Trophoblast cell (in vitro differentiated cells and primary cell): ENCODE measurements around the gene ZNF175.
A peak's percentile ranks its signal among the peaks of the same experiment; 100 is the strongest.

Experiments used
- DNase-seq, 2 donors: peaks; one replicate each; pipeline ENCODE4 v3.0.0-alpha.2; 2016
- H2AFZ ChIP-seq: 2 replicates; pipeline ENCODE4 v1.6.1; 2013; ENCODE audit warnings: low read length, moderate library complexity, mild to moderate bottlenecking; ENCODE audit not compliant: insufficient read depth, poor library complexity
- H2AK5ac ChIP-seq: 2 replicates; pipeline ENCODE4 v1.6.1; 2013; ENCODE audit warnings: mild to moderate bottlenecking, low read length
- H2BK120ac ChIP-seq: 2 replicates; pipeline ENCODE4 v1.6.1; 2013; ENCODE audit warnings: low read length, mild to moderate bottlenecking, moderate library complexity; ENCODE audit not compliant: insufficient read depth, poor library complexity
- H2BK12ac ChIP-seq: 2 replicates; pipeline ENCODE4 v1.6.1; 2013; ENCODE audit warnings: mild to moderate bottlenecking, low read length, moderate library complexity
- H2BK5ac ChIP-seq: 2 replicates; pipeline ENCODE4 v1.6.1; 2013; ENCODE audit warnings: low read length, low read depth, moderate library complexity, mild to moderate bottlenecking; ENCODE audit not compliant: poor library complexity
- H3K14ac ChIP-seq: 2 replicates; pipeline ENCODE4 v1.6.1; 2013; ENCODE audit warnings: mild to moderate bottlenecking, low read length
- H3K18ac ChIP-seq: 2 replicates; pipeline ENCODE4 v1.6.1; 2013; ENCODE audit warnings: mild to moderate bottlenecking, low read length
- H3K23ac ChIP-seq: 2 replicates; pipeline ENCODE4 v1.6.1; 2013; ENCODE audit warnings: low read length
- H3K27ac ChIP-seq: 2 replicates; pipeline ENCODE4 v1.5.1; 2013; ENCODE audit warnings: low read depth, mild to moderate bottlenecking, inconsistent platforms, low read length, moderate library complexity
- H3K27me3 ChIP-seq: 2 replicates; pipeline ENCODE4 v1.6.1; 2013; ENCODE audit warnings: inconsistent platforms, mild to moderate bottlenecking, low read length, moderate library complexity; ENCODE audit not compliant: insufficient read depth
- H3K36me3 ChIP-seq, 2 experiments: 1 replicate in 1 of 2; 2 replicates in 1 of 2; pipeline ENCODE4 v1.6.1; 2013; ENCODE audit warnings: low read length in 2 of 2, mild to moderate bottlenecking in 2 of 2, moderate library complexity in 1 of 2; ENCODE audit not compliant: insufficient read depth in 2 of 2, control insufficient read depth in 1 of 2
- H3K4ac ChIP-seq: 2 replicates; pipeline ENCODE4 v1.6.1; 2013; ENCODE audit warnings: low read depth, mild to moderate bottlenecking, low read length, moderate library complexity
- H3K4me1 ChIP-seq, 2 experiments: 1 replicate in 1 of 2; 2 replicates in 1 of 2; pipeline ENCODE4 v1.6.1; 2013; ENCODE audit warnings: low read length in 2 of 2, mild to moderate bottlenecking in 2 of 2, moderate library complexity in 1 of 2; ENCODE audit not compliant: insufficient read depth in 2 of 2, control insufficient read depth in 1 of 2
- H3K4me2 ChIP-seq: 2 replicates; pipeline ENCODE4 v1.6.1; 2013; ENCODE audit warnings: inconsistent platforms, mild to moderate bottlenecking, low read length, moderate library complexity
- H3K4me3 ChIP-seq: 2 replicates; pipeline ENCODE4 v1.5.1; 2013; ENCODE audit warnings: mild to moderate bottlenecking, low read depth, low read length, inconsistent platforms
- H3K79me1 ChIP-seq: one replicate; pipeline ENCODE4 v1.6.1; 2013; ENCODE audit warnings: low read length
- H3K79me2 ChIP-seq: 2 replicates; pipeline ENCODE4 v1.6.1; 2013; ENCODE audit warnings: low read length, mild to moderate bottlenecking; ENCODE audit not compliant: control insufficient read depth, insufficient read depth, poor library complexity
- H3K9ac ChIP-seq: 2 replicates; pipeline ENCODE4 v1.6.1; 2013; ENCODE audit warnings: mild to moderate bottlenecking, low read length
- H3K9me3 ChIP-seq: 2 replicates; pipeline ENCODE4 v1.6.1; 2013; ENCODE audit warnings: low read depth, mild to moderate bottlenecking, control low read depth, inconsistent platforms, low read length; ENCODE audit not compliant: insufficient read depth
- H4K12ac ChIP-seq: 2 replicates; pipeline ENCODE4 v1.6.1; 2013; ENCODE audit warnings: low read depth, mild to moderate bottlenecking, low read length, moderate library complexity
- H4K8ac ChIP-seq: 2 replicates; pipeline ENCODE4 v1.6.1; 2013; ENCODE audit warnings: low read depth, mild to moderate bottlenecking, low read length, moderate library complexity
- H4K91ac ChIP-seq: one replicate; pipeline ENCODE4 v1.6.1; 2013; ENCODE audit warnings: low read depth, mild to moderate bottlenecking, low read length, moderate library complexity
- WGBS: extraction: QIAGEN DNeasy Blood & Tissue Kit; methylation state at CpG from one replicate; pipeline ENCODE4 v1.1.7; 2013; ENCODE audit warnings: missing lambda C conversion rate; ENCODE audit not compliant: insufficient read length, insufficient coverage; ENCODE audit errors: extremely low coverage; 5-methylcytosine and 5-hydroxymethylcytosine counted together

Gene ZNF175

GRCh38 chr19:51551673-51552432, 19.2 kb upstream of the ZNF175 start:
- DNase-seq: no peak
- Histone ChIP-seq H2AK5ac (no peak overlapping the region), H3K4me3 (no peak overlapping the region), H3K4ac (no peak overlapping the region), H2BK5ac (no peak overlapping the region), H3K27ac (no peak overlapping the region), H3K14ac (no peak overlapping the region), H3K79me2 (no peaks in the 10 kb centered on the region), H2BK12ac (no peak overlapping the region), H2AFZ (no peak overlapping the region), H3K18ac (no peak overlapping the region), H3K9me3 (peaks cover 20% of the 10 kb centered on the region), H4K91ac (no peak overlapping the region), H3K79me1 (peaks cover 7% of the 10 kb centered on the region), H2BK120ac (no peak overlapping the region), H3K27me3 (no peaks in the 10 kb centered on the region), H3K4me1 (peaks cover 6 to 8% of the 10 kb centered on the region in 2 experiments), H3K23ac (no peak overlapping the region), H4K8ac (no peak overlapping the region), H3K36me3 (no peaks in the 10 kb centered on the region), H3K4me2 (no peak overlapping the region), H3K9ac (no peak overlapping the region), H4K12ac (no peak overlapping the region)
- WGBS: no CpG with 5 or more reads among the region's 3 CpGs

- H4K91ac ChIP-seq: no peak overlapping the region
- no peak overlapping the region for H2BK12ac ChIP-seq
- H3K79me1 ChIP-seq: peaks cover 3% of the 10 kb centered on the region
- no peaks in the 10 kb centered on the region for H3K36me3 ChIP-seq
- no peak overlapping the region for H3K18ac ChIP-seq
- no peak overlapping the region for H3K9ac ChIP-seq
- no peak for DNase-seq
- H2AK5ac ChIP-seq: no peak overlapping the region
- no peak overlapping the region for H2BK5ac ChIP-seq
- no peak overlapping the region for H2AFZ ChIP-seq
- no peaks in the 10 kb centered on the region for H3K27me3 ChIP-seq
- peaks cover 15% of the 10 kb centered on the region for H3K9me3 ChIP-seq
- H3K4me3 ChIP-seq: no peak overlapping the region
- whole genome bisulfite sequencing: no CpG with 5 or more reads among the region's 1 CpG
- no peak overlapping the region for H3K4me2 ChIP-seq
- H4K12ac ChIP-seq: no peak overlapping the region
- no peak overlapping the region for H3K4ac ChIP-seq
- peaks cover 0 to 2% of the 10 kb centered on the region in 2 experiments for H3K4me1 ChIP-seq
- H3K14ac ChIP-seq: no peak overlapping the region
- H4K8ac ChIP-seq: no peak overlapping the region
- no peak overlapping the region for H2BK120ac ChIP-seq
- H3K79me2 ChIP-seq: no peaks in the 10 kb centered on the region
- no peak overlapping the region for H3K27ac ChIP-seq
- H3K23ac ChIP-seq: no peak overlapping the region
Measured at GRCh38 chr19:51552608-51552995, 18.5 kb upstream of the ZNF175 start.

GRCh38 chr19:51552996-51553725, 17.9 kb upstream of the ZNF175 start:
- Histone ChIP-seq H3K4me3 (no peak overlapping the region), H4K8ac (no peak overlapping the region), H3K79me1 (peaks cover 3% of the 10 kb centered on the region), H3K79me2 (no peaks in the 10 kb centered on the region), H3K36me3 (no peaks in the 10 kb centered on the region), H3K4ac (no peak overlapping the region), H3K14ac (no peak overlapping the region), H3K27me3 (no peaks in the 10 kb centered on the region), H2BK12ac (no peak overlapping the region), H3K9me3 (peaks cover 14% of the 10 kb centered on the region), H2BK5ac (no peak overlapping the region), H3K9ac (no peak overlapping the region), H4K12ac (no peak overlapping the region), H2BK120ac (no peak overlapping the region), H2AK5ac (no peak overlapping the region), H3K4me2 (no peak overlapping the region), H3K27ac (no peak overlapping the region), H2AFZ (no peak overlapping the region), H3K4me1 (peaks cover 0 to 2% of the 10 kb centered on the region in 2 experiments), H3K18ac (no peak overlapping the region), H3K23ac (no peak overlapping the region), H4K91ac (no peak overlapping the region)
- peak; percentile 54 to 90 for DNase-seq
- WGBS: no CpG with 5 or more reads among the region's 20 CpGs

- Histone ChIP-seq H4K8ac (no peak overlapping the region), H3K9me3 (peaks cover 8% of the 10 kb centered on the region), H3K4me1 (no peaks in the 10 kb centered on the region), H2AK5ac (no peak overlapping the region), H3K27ac (no peak overlapping the region), H3K4me3 (no peak overlapping the region), H3K36me3 (no peaks in the 10 kb centered on the region), H3K27me3 (no peaks in the 10 kb centered on the region), H3K23ac (no peak overlapping the region), H3K79me1 (no peaks in the 10 kb centered on the region), H3K79me2 (no peaks in the 10 kb centered on the region), H2BK120ac (no peak overlapping the region), H3K14ac (no peak overlapping the region), H2AFZ (no peak overlapping the region), H3K9ac (no peak overlapping the region), H4K12ac (no peak overlapping the region), H2BK12ac (no peak overlapping the region), H3K4me2 (no peak overlapping the region), H3K18ac (no peak overlapping the region), H4K91ac (no peak overlapping the region), H2BK5ac (no peak overlapping the region), H3K4ac (no peak overlapping the region)
- DNase-seq: no peak
- WGBS: no CpG with 5 or more reads among the region's 1 CpG
Measured at GRCh38 chr19:51559240-51559639, 11.8 kb upstream of the ZNF175 start.
